SIG-M5 (cell line): ENCODE data around the gene SNX9.
"Not testable (repeated sequence)": the region's sequence is repeated elsewhere in the genome, so short reads cannot be mapped to it uniquely, and the experiment has no call there.

Experiments used
- DNase-seq: peaks from one replicate; lab custom pipeline; 2025; lab: John Stamatoyannopoulos, UW

Gene SNX9

GRCh38 chr6:157831424-157832249, 8.6 kb downstream of the SNX9 start:
- no peak for DNase-seq

- no peak for DNase-seq
Observed at GRCh38 chr6:157832250-157832967, 9.4 kb downstream of the SNX9 start.

GRCh38 chr6:157834549-157834948, 11.5 kb downstream of the SNX9 start:
- DNase-seq = no peak

- no peak for DNase-seq
Observed at GRCh38 chr6:157838718-157839430, 15.8 kb downstream of the SNX9 start.

GRCh38 chr6:157839606-157840005, 16.6 kb downstream of the SNX9 start:
- no peak for DNase-seq

- no peak for DNase-seq
Observed at GRCh38 chr6:157840261-157840660, 17.2 kb downstream of the SNX9 start.

- DNase-seq = no peak
Observed at GRCh38 chr6:157840776-157841175, 17.7 kb downstream of the SNX9 start.

- no peak for DNase-seq
Observed at GRCh38 chr6:157841211-157841840, 18.3 kb downstream of the SNX9 start.

GRCh38 chr6:157842212-157842611, 19.2 kb downstream of the SNX9 start:
- DNase-seq = no peak

- not testable (repeated sequence) for DNase-seq
Observed at GRCh38 chr6:157844196-157844595, 21.1 kb downstream of the SNX9 start.

GRCh38 chr6:157845493-157846259, 22.6 kb downstream of the SNX9 start:
- DNase-seq = no peak

- no peak for DNase-seq
Observed at GRCh38 chr6:157847846-157848245, 24.8 kb downstream of the SNX9 start.

- DNase-seq = no peak
Observed at GRCh38 chr6:157848693-157849092, 25.6 kb downstream of the SNX9 start.

- DNase-seq = no peak
Observed at GRCh38 chr6:157849288-157850017, 26.4 kb downstream of the SNX9 start.

- no peak for DNase-seq
Observed at GRCh38 chr6:157850030-157850429, 27.0 kb downstream of the SNX9 start.

- no peak for DNase-seq
Observed at GRCh38 chr6:157853018-157853805, 30.2 kb downstream of the SNX9 start.

- DNase-seq = no peak
Observed at GRCh38 chr6:157853902-157854502, 31.0 kb downstream of the SNX9 start.

GRCh38 chr6:157855325-157855724, 32.3 kb downstream of the SNX9 start:
- no peak for DNase-seq

GRCh38 chr6:157855804-157856203, 32.8 kb downstream of the SNX9 start:
- DNase-seq = not testable (repeated sequence)
